Activated CD8-positive, alpha-beta T cell treated with anti-CD3 and anti-CD28 coated beads for 36 hours (primary cell): ENCODE results near the gene BFSP2. TPM values are rescaled to one million over a fixed set of nuclear protein-coding genes. Genes with fewer than 3 reads are reported as not detected.

Source experiments
- ATAC-seq: fragments of 200-7000 bp; cut with Tn5 transposase; one replicate; pipeline ENCODE4 v1.10.0; 2021; ENCODE audit warnings: mild to moderate bottlenecking, moderate library complexity
- CTCF ChIA-PET: fragments of 350-600 bp; sonication (Branson Sonifier 250); formaldehyde crosslinking; loops from one replicate; lab custom pipeline; 2021; ENCODE audit warnings: antibody characterized with exemption; lab: Charles Lee
- POLR2A ChIA-PET: fragments of 350-600 bp; sonication (Branson Sonifier 250); formaldehyde crosslinking; loops from one replicate; lab custom pipeline; 2021; ENCODE audit warnings: antibody characterized with exemption; lab: Charles Lee
- DNase-seq: peaks from one replicate; pipeline ENCODE4 v3.0.0-alpha.2; 2020
- H3K27ac Mint-ChIP-seq: one replicate; pipeline ENCODE4 v1.8.0; 2021; ENCODE audit warnings: mild to moderate bottlenecking, mixed read lengths
- H3K27me3 Mint-ChIP-seq: one replicate; pipeline ENCODE4 v1.8.0; 2021; ENCODE audit warnings: mixed read lengths
- H3K36me3 Mint-ChIP-seq: one replicate; pipeline ENCODE4 v1.8.0; 2021; ENCODE audit warnings: low read depth, mixed read lengths
- H3K4me1 Mint-ChIP-seq: one replicate; pipeline ENCODE4 v1.8.0; 2021; ENCODE audit warnings: low read depth, mixed read lengths
- H3K4me3 Mint-ChIP-seq: one replicate; pipeline ENCODE4 v1.8.0; 2021; ENCODE audit warnings: mild to moderate bottlenecking, moderate library complexity, mixed read lengths
- H3K9me3 Mint-ChIP-seq: one replicate; pipeline ENCODE4 v1.8.0; 2021; ENCODE audit warnings: mixed read lengths
- intact Hi-C: fragments of 100-400 bp; cut with micrococcal nuclease; formaldehyde crosslinking; loops from one replicate; pipeline ENCODE4 v1.10.0; 2022
- total RNA-seq, 2 experiments: library from RNA; stranded (reverse); gene quantifications; one replicate each; pipeline ENCODE4 v1.2.3, GENCODE V29; 2021
- TF ChIP-seq, protein P1 (sequence below): fragments of 200-600 bp; IDR thresholded peaks from one replicate; pipeline ENCODE4 v1.8.0; 2022; ENCODE audit warnings: antibody characterized with exemption, mild to moderate bottlenecking

Gene BFSP2
- total RNA-seq, 2 experiments from 2014 or later: 0.51 to 1.1 TPM

DNA sequence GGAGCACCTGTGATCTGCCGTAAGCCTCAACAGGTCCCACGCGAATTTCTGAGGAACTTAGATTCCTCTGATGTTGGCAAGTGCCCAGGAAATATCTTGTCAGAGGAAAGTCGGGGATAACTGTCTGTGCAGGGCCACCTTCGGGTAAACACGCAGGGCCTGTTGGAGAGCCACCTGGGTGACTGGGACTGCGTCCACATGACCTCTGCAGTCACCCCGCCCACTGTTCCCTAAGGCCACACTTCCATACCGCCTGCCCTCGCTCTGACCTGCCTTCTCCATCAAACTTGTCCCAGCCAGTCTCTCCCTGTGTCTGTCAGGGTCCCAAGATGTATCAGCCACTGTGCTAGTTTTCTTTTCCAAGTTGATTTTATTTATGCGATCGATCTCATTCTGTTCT lies 28.7 kb downstream of the BFSP2 start:
- DNase-seq: no peak
- CTCF ChIA-PET: no interaction called here
- no peaks in the 10 kb centered on the region for H3K36me3 Mint-ChIP-seq
- no peak overlapping the region for H3K4me3 Mint-ChIP-seq
- intact Hi-C loops: no loop called here
- ATAC-seq: no peak
- H3K9me3 Mint-ChIP-seq: no peaks in the 10 kb centered on the region
- TF ChIP-seq, protein P1, sequence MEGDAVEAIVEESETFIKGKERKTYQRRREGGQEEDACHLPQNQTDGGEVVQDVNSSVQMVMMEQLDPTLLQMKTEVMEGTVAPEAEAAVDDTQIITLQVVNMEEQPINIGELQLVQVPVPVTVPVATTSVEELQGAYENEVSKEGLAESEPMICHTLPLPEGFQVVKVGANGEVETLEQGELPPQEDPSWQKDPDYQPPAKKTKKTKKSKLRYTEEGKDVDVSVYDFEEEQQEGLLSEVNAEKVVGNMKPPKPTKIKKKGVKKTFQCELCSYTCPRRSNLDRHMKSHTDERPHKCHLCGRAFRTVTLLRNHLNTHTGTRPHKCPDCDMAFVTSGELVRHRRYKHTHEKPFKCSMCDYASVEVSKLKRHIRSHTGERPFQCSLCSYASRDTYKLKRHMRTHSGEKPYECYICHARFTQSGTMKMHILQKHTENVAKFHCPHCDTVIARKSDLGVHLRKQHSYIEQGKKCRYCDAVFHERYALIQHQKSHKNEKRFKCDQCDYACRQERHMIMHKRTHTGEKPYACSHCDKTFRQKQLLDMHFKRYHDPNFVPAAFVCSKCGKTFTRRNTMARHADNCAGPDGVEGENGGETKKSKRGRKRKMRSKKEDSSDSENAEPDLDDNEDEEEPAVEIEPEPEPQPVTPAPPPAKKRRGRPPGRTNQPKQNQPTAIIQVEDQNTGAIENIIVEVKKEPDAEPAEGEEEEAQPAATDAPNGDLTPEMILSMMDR: no peak
- no peaks in the 10 kb centered on the region for H3K27me3 Mint-ChIP-seq
- H3K4me1 Mint-ChIP-seq: peaks cover 5% of the 10 kb centered on the region
- POLR2A ChIA-PET: no interaction called here
- H3K27ac Mint-ChIP-seq: no peak overlapping the region

DNA sequence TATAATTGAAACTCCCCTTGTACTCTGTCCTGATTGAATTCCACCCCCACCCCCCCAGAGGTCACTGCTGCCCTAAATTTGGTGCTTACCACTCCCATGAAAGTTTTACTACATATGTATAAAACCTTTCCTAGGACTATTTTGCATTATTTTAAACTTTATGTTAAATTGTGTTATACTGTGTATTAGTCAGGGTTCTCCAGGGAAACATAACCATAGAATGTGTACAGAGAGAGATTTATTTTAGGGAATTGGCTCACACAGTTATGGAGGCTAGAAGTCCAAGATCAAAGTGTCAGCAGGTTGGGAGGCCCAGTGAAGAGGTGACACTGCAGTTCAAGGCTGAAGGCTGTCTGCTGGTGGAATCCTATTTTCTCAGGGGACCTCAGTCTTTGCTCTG lies 29.2 kb downstream of the BFSP2 start:
- Mint-ChIP-seq H3K9me3 (no peaks in the 10 kb centered on the region), H3K27ac (no peak overlapping the region), H3K36me3 (no peaks in the 10 kb centered on the region), H3K4me1 (peaks cover 2% of the 10 kb centered on the region), H3K27me3 (no peaks in the 10 kb centered on the region), H3K4me3 (no peak overlapping the region)
- DNase-seq (no peak), ATAC-seq (no peak)
- TF ChIP-seq, protein P1: no peak
- intact Hi-C loops: no loop called here
- POLR2A ChIA-PET: no interaction called here
- CTCF ChIA-PET: no interaction called here

DNA sequence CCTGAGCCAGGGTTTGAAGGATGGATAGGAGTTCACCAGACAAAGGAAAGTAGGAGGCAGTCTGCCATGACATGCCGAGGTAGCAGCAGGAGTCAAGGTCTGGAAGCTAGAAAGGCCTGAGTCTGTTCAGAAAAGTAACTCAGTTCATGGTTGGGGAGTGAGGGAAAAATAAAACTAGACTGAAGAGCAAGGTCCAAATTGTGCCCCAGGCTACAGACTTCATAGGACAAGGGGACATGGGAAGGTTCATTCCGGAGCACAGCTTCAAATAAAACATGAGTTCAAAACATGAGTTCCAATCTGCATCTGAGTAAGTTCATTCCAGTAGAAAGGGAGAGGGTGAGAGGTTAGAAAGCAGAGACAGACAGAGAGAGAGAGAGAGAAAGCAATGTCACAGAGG lies 39.7 kb downstream of the BFSP2 start:
- H3K27me3 Mint-ChIP-seq: no peaks in the 10 kb centered on the region
- peaks cover 28% of the 10 kb centered on the region for H3K4me1 Mint-ChIP-seq
- ATAC-seq (no peak), DNase-seq (no peak)
- POLR2A ChIA-PET: no interaction called here
- H3K27ac Mint-ChIP-seq: no peak overlapping the region
- CTCF ChIA-PET: no interaction called here
- H3K36me3 Mint-ChIP-seq: peaks cover 4% of the 10 kb centered on the region
- intact Hi-C loops: no loop called here
- no peak overlapping the region for H3K4me3 Mint-ChIP-seq
- TF ChIP-seq, protein P1: no peak
- H3K9me3 Mint-ChIP-seq: peaks cover 5% of the 10 kb centered on the region

DNA sequence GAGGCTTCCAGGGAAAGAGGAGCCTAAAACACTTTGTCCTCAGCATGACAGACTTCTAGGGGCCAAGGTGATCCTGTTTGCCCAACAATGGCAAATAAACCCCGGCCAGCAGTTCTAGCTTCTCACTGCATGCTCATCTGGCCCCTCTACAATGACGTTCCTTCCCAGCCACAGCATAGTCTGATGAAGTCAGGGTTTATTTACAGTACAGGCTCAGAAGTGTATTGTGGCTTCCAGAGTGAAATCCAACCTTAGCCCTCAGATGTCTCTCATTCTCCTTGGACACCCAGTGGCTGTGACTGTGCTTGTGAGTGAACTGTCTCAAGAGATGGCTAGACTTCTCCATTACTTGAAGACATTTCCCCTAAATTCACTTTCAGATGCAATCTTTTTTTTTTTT lies 40.8 kb downstream of the BFSP2 start:
- no peak for DNase-seq
- H3K27ac Mint-ChIP-seq: no peak overlapping the region
- intact Hi-C loops: loop anchor here (5.0 kb wide), 1 partner anchor 137 kb away; no protein-coding TSS in a partner anchor

DNA sequence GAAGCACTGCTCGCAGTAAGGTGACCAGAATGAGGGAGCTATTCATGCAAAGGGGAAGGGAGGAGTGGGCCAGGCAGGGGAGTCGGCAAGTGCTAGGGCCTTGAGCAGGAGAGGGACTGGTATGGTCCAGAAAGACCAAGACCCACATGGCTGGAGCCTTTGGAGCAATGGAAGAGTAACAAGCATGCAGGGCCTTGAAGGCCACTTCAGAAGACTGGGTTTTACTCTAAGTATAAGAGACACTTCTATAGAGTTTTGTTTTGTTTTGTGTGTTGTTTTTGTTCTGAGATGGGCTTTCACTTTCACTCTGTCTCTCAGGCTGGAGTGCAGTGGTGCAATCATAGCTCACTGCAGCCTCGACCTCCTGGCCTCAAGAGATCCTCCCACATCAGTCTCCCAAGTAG lies 42.0 kb downstream of the BFSP2 start:
- TF ChIP-seq, protein P1: no peak
- DNase-seq: peak; percentile 28
- H3K27me3 Mint-ChIP-seq: no peaks in the 10 kb centered on the region
- H3K27ac Mint-ChIP-seq: peak overlapping the region; percentile 80
- peaks cover 5% of the 10 kb centered on the region for H3K9me3 Mint-ChIP-seq
- ChIA-PET POLR2A (interaction anchor here (0.6 to 1.3 kb wide), 3 partner anchors 59 to 202 kb away, joined by 3 to 8 read pairs (median 3); partner anchors contain the start of gene CDV3), CTCF (interaction anchor here (0.6 to 1.6 kb wide), 5 partner anchors 15 to 133 kb away, joined by 3 to 6 read pairs (median 4); partner anchors contain the start of gene CDV3)
- ATAC-seq: peak; percentile 79
- H3K36me3 Mint-ChIP-seq: peaks cover 4% of the 10 kb centered on the region
- H3K4me1 Mint-ChIP-seq: peaks cover 28% of the 10 kb centered on the region
- intact Hi-C loops: loop anchor here (5.0 kb wide), 1 partner anchor 135 kb away; no protein-coding TSS in a partner anchor
- peak overlapping the region; percentile 69 for H3K4me3 Mint-ChIP-seq

More for the DNA sequence above, 40.8 kb downstream of the BFSP2 start:
- POLR2A ChIA-PET: no interaction called here
- no peaks in the 10 kb centered on the region for H3K27me3 Mint-ChIP-seq
- H3K4me3 Mint-ChIP-seq: no peak overlapping the region
- H3K36me3 Mint-ChIP-seq: peaks cover 4% of the 10 kb centered on the region
- H3K4me1 Mint-ChIP-seq: peaks cover 28% of the 10 kb centered on the region
- peaks cover 5% of the 10 kb centered on the region for H3K9me3 Mint-ChIP-seq
- TF ChIP-seq, protein P1: no peak
- CTCF ChIA-PET: no interaction called here
- ATAC-seq: no peak
